GM12865 (cell line): ENCODE results near the gene AGAP4.
"Not testable (repeated sequence)": the region's sequence is repeated elsewhere in the genome, so short reads cannot be mapped to it uniquely, and the experiment has no call there.

Source experiments
- DNase-seq: peaks from one replicate; pipeline ENCODE4 v3.0.0; 2010; ENCODE audit warnings: low read depth
- H3K4me3 ChIP-seq: 2 replicates; pipeline ENCODE4 v1.5.1; 2011; ENCODE audit warnings: mild to moderate bottlenecking, low read depth, low read length, control low read depth
- CTCF ChIP-seq: IDR thresholded peaks from 2 replicates; pipeline ENCODE4 v1.5.1; 2011; ENCODE audit warnings: low read length, control low read depth, low read depth, inconsistent platforms; ENCODE audit not compliant: insufficient read depth; ENCODE audit errors: missing control alignments

The AGAP4 gene

GRCh38 chr10:45847400-45847799 is at the start of gene AGAP4:
TSS of gene AGAP4 (minus strand) at chr10:45847500. CDS start at chr10:45847347, 153 bp downstream.
- not testable (repeated sequence) for H3K4me3 ChIP-seq, DNase-seq

- not testable (repeated sequence) for H3K4me3 ChIP-seq, DNase-seq
These were observed 43.4 kb upstream of the AGAP4 start for GRCh38 chr10:45890721-45891120.

- not testable (repeated sequence) for DNase-seq, H3K4me3 ChIP-seq
These were observed 42.4 kb upstream of the AGAP4 start for GRCh38 chr10:45889539-45890230.

GRCh38 chr10:45882880-45883279 is 35.6 kb upstream of the AGAP4 start:
- DNase-seq, H3K4me3 ChIP-seq: not testable (repeated sequence)

- DNase-seq: not testable (repeated sequence)
These were observed 18.1 kb upstream of the AGAP4 start for GRCh38 chr10:45865404-45865803.

GRCh38 chr10:45864264-45864663 is 17.0 kb upstream of the AGAP4 start:
- DNase-seq, H3K4me3 ChIP-seq: not testable (repeated sequence)

More at GRCh38 chr10:45865404-45865803, 18.1 kb upstream of the AGAP4 start:
- H3K4me3 ChIP-seq: not testable (repeated sequence)

GRCh38 chr10:45863632-45864031 is 16.3 kb upstream of the AGAP4 start:
- DNase-seq, H3K4me3 ChIP-seq: not testable (repeated sequence)

- not testable (repeated sequence) for DNase-seq, H3K4me3 ChIP-seq
These were observed 10.6 kb upstream of the AGAP4 start for GRCh38 chr10:45857931-45858330.

GRCh38 chr10:45848467-45848866 is 1.2 kb upstream of the AGAP4 start:
- not testable (repeated sequence) for DNase-seq, H3K4me3 ChIP-seq

GRCh38 chr10:45822918-45823317 is 24.4 kb downstream of the AGAP4 start:
- H3K4me3 ChIP-seq: not testable (repeated sequence)

GRCh38 chr10:45820107-45820830 is 27.0 kb downstream of the AGAP4 start:
- not testable (repeated sequence) for H3K4me3 ChIP-seq, DNase-seq

More at GRCh38 chr10:45822918-45823317, 24.4 kb downstream of the AGAP4 start:
- not testable (repeated sequence) for DNase-seq

- DNase-seq: no peak
- no peak for TF ChIP-seq CTCF
- no peak overlapping the region for H3K4me3 ChIP-seq
These were observed 27.7 kb downstream of the AGAP4 start for GRCh38 chr10:45819552-45819951.

- DNase-seq: no peak
- no peak for TF ChIP-seq CTCF
- no peak overlapping the region for H3K4me3 ChIP-seq
These were observed 29.4 kb downstream of the AGAP4 start for GRCh38 chr10:45817912-45818311.
